NCI-H2081 treated with DMSO at 0.1 percent for 48 hours (cell line): Measurements from ENCODE around the gene RPLP1.
A peak's percentile ranks its signal among the peaks of the same experiment; 100 is the strongest.

Source experiments
- DNase-seq: peaks from one replicate; lab custom pipeline; 2025; lab: John Stamatoyannopoulos, UW

Gene RPLP1

GRCh38 chr15:69469467-69470201 lies 17.0 kb downstream of the RPLP1 start:
- no peak for DNase-seq

GRCh38 chr15:69472046-69472445 lies 19.4 kb downstream of the RPLP1 start:
- DNase-seq: no peak

DNA sequence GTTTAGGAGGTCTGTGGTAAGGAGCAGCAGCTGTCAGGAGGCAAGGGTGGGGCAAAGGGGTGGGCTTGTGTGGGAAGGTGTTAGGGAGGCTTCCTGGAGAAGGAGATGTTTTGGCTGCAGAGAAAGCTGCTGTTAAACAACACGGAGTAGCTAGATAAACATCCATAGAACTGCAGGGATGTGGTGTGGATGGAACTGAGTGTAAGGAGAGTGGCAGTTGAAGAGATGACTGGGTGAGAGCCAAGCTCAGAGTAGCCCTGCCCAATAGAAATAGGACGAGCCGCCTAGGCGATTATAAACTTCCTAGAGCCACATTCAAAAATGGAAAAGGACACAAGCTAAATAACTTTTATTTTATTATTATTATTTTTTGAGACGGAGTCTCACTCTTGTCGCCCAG lies 19.9 kb downstream of the RPLP1 start:
- DNase-seq: no peak

DNA sequence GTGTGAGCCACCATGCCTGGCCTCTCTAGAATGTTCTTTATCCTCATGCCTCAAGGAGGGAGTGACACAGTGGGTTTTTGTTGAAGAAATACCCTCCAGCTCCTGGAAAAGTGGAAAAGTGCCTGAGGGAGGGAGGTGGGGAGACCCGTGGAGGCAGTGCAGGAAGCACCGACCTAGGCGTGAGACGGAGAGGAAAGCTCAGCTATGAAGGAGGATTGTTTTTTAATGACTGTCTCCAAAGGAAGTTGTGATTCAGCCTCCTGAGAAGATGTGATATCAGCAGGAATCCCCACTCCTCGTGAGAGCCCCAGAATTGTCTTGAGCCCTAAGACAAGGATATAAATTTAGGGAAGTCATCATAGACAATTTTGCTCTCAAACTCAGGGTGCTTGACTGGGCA lies 21.7 kb downstream of the RPLP1 start:
- DNase-seq: no peak

- no peak for DNase-seq
These were observed 22.3 kb downstream of the RPLP1 start for GRCh38 chr15:69474846-69475455.

DNA sequence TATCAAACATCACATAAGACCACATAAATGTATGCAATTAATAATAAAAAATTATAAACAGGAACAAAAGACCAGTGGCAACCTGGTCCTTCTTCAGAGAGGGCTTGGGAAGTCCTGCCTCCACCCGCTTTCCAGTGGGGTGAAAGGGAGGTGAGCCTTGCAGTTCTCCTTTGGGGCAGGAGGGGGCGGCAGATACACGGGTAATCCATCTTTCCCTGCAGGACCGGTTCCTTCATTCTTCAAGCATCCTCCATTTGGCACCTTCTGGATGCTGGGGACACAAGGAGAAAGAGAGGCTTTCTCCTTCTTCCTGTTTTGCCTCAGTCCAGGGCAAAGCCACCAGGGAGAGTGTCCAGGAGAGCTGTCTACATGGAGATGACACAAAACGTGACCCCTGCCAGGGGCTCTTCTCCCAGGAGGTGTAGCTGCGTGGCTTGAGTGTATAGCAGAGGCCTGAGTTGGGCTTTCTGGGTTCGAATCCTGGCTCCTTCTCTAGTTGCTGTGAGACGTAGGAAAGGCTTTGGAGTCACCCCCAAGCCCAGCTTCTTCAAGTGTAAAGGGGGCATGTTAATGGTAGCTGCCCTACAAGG lies 23.2 kb downstream of the RPLP1 start:
- no peak for DNase-seq

DNA sequence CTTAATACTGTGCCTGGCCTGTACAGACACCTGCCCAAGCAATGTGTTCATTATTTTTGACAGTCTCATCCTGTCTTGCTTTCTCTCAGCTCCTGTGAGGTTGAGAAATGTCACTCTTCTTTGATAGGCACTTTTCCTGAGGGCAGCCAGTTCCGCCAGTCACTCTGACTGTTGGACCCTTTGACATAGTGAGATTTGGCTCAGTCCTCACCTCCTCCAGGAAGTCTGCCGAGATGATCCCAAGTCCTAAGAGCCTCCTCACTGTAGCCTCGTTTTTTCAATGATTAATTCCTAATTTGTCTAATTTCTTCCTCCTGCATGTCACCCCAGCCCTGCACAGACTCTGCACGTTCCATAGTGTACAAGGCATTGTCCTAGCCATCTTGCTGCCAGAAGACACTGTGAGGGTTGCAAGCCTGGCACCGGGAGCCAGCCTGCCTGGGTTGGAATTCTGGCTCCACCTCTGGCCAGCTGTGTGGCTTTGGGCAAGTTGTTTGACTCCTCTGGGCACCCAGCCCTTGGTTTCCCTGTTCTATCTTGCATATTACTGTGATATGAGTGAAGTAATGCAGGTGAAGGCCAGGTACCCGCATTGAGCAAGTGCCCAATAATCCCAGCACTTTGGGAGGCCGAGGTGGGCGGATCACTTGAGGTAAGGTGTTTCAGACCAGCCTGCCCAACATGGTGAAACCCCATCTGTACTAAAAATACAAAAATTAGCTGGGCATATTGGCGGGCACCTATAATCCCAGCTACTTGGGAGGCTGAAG lies 24.3 kb downstream of the RPLP1 start:
- no peak for DNase-seq

DNA sequence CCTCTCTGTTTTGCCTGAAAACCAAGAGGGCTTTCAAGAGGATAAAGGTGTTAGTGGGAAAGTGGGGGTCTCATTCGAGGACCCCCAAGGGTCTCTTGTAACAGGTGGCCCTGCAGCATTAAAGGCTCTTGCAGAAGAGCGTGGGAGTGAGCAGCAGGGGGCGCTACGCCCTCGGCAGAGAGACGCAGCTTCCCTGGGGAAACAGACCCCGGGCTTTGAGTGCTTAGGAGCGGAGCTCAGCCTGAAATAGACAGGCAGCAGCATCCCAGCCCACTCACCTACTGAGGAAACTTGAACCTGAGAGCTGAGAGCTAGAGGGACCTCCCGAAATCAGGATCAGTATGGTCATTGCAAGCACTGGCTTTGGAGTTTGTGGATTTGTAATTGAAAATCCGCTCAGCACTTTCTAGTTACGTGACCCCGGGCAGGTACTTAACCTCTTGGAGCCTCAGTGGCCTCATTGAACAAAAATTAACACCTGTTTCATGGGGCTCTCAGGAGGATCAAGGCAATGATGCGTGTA lies 25.7 kb downstream of the RPLP1 start:
- peak; percentile 40 for DNase-seq

DNA sequence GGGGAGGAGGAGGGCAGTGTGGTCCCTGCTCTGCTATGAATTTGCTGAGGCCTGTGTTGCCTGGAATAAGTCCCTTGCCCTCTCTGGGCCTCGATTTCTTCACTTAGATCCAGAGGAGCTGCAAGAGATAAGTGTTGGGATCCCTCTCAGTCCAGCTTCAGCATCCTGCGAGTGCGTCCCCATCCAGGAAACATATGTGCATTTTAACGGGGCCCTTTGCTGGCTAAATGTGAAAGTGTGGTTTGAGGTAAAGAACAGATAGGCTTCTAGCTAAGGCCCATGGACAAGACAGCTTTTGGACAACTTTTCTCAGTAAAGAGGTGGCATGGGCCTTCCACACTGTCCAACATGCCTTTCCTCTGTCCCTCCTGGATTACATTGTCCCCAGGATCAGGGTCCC lies 26.5 kb downstream of the RPLP1 start:
- no peak for DNase-seq

- no peak for DNase-seq
These were observed 27.4 kb downstream of the RPLP1 start for GRCh38 chr15:69479971-69480370.

- DNase-seq: no peak
These were observed 28.3 kb downstream of the RPLP1 start for GRCh38 chr15:69480932-69481331.

- no peak for DNase-seq
These were observed 30.2 kb downstream of the RPLP1 start for GRCh38 chr15:69482686-69483256.

DNA sequence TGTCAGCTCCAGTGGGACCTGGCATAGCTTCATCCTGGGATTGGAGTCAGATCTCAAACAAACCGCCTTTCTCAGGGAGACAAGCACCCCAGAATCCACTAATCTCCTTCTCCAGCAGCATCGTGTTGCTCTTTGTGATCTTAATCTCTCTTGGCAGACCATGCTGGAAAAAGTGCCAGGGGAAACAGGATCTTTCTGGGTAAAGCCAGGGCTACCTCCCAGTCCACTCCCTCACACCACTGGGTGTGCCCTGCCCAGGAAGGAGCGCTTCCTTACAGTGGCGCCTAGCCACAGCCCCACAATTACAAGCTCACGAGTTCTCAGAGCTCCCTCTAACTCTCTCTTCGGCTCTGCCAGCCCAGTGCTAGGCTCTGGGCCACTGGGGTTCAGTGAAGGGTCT lies 32.2 kb downstream of the RPLP1 start:
- DNase-seq: no peak

DNA sequence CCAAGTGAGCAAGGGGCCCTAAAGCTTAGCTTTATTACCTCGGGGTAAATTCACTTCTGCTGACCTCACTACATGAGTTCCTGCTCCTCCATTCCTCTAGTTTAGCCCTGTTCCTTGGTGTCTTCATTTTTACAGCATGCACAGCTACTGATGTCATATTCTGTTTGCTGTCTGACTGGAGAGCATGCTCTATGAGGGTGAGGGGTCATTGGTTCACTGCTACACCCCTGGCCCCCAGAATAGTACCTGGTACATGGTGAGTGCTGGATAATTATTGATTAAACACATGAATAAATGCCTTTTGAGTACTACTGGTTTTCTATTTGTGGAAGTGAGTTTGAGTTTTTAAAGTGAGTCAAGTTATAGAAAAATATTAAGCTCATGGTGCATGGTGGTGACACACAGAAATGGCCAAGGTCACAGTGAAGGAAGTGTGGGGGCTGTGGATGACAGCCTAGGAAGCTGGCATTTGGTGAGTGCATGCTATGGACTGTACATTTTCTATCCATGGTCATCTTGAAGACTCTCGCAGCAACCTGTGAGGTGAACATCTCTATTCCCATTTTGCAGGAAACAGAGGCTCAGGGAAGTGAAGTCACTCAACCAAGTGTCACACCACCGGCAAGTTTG lies 34.0 kb downstream of the RPLP1 start:
- DNase-seq: no peak

DNA sequence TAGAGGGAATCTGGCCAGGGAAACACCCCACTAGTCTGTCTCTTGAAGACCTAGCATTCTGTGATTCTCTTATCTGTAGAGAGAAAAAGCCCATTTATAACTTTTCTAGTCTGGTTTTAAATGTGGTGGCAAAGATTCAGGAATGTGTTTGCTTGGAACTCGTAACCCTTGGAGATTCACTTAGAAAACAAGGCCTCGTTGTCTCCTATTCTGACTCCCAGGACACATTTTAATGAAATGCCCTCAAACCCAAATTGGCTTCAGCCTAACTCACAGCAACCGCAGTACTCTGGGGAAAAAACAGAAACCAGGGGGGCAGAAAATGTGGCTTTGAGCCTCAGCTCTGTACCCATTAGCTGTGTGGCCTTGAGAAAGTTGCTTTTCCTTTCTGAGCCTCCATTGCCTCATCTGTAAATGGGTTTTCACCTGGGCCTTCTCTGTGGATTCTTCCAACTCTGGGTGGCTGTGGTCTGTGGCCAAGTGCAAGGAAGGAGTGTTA lies 36.5 kb downstream of the RPLP1 start:
- no peak for DNase-seq

DNA sequence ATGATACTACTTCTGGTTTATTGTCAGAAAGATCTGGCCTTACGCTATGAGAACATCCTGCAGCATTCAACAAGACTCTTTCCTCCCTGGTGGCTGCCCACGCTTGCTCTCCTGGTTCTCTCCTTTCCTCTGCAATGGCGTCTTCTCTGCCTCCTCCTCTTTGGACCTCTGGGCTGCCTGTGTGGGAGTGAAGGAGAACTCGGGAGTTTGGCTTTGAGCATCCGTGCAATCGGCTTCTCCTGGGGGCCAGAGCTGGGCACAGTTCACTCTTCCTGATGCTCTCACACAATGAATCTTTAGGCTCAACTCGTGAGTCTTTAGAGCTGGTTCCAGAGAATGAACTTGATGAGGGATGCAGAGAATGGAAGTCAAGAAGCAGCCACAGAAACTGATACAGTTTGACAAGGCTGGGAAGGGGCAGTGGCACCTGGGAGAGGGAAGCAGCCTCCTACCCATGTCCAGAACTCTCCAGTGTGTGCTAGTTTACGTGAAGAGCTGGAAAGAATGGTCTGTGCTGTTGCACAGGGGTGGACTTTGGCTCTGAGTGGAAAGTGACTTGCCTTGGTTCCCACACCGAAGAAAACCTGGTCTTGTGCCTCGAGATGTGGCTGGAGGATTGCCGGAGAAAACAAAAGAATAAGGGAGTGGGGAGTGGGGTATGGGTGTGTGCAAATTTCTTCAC lies 37.9 kb downstream of the RPLP1 start:
- DNase-seq: no peak

DNA sequence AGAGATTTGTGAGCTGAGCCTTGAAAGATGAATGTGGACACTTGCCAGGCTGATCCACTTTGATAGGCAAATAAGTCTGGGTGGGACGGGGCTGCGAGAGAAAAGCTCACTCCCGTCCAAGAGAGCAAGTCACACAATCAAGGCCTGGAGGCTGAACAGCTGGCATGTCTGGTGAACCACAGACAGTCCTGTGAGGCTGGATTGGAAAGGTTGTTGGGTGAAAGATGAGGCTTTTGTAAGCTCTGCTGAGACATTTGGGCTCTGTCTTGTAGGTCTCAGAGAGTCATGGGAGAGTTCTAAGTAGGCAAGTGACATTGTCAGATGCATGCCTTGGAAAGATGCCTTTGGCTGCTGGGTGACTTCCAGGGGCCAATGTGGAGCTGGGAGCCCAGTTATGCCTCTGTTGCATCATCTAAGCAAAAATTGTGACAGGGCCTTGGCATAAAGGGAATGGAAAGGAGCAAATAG lies 38.5 kb downstream of the RPLP1 start:
- DNase-seq: no peak

- DNase-seq: no peak
These were observed 40.8 kb downstream of the RPLP1 start for GRCh38 chr15:69493406-69493805.

- no peak for DNase-seq
These were observed 43.4 kb downstream of the RPLP1 start for GRCh38 chr15:69496001-69496400.

DNA sequence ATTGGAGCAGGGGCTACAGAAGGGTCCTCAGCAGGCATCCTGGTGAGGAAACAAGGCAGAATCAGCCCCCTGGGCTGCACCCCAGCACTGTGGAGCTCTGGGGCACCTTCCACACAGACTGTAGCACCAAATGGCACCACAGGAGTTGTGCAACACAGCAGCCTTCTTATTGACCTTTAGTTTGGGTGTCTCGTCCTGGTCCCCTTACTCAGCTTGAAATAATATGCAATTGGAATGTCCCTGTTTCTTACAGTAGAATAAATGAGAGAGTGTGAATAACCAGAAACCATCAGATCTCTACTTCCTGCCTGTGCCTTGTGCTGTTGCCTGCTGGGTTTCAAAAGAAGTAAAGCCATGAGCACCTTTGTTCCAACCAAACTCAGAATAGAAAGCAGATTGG lies 44.5 kb downstream of the RPLP1 start:
- DNase-seq: no peak

GRCh38 chr15:69497667-69498066 lies 45.0 kb downstream of the RPLP1 start:
- DNase-seq: no peak
